B cell (primary cell): Measurements from ENCODE around the gene FMNL1.

ENCODE experiments used
- EZH2 ChIP-seq: IDR thresholded peaks from 2 replicates; pipeline ENCODE4 v1.6.1; 2012; ENCODE audit warnings: borderline replicate concordance, low read depth, mild to moderate bottlenecking, moderate library complexity, low read length; ENCODE audit not compliant: insufficient read depth, poor library complexity, severe bottlenecking
- TF ChIP-seq, protein P1 (sequence below): fragments of 200-600 bp; IDR thresholded peaks from one replicate; pipeline ENCODE4 v1.8.0; 2022; ENCODE audit warnings: antibody characterized with exemption, mild to moderate bottlenecking

DNA sequence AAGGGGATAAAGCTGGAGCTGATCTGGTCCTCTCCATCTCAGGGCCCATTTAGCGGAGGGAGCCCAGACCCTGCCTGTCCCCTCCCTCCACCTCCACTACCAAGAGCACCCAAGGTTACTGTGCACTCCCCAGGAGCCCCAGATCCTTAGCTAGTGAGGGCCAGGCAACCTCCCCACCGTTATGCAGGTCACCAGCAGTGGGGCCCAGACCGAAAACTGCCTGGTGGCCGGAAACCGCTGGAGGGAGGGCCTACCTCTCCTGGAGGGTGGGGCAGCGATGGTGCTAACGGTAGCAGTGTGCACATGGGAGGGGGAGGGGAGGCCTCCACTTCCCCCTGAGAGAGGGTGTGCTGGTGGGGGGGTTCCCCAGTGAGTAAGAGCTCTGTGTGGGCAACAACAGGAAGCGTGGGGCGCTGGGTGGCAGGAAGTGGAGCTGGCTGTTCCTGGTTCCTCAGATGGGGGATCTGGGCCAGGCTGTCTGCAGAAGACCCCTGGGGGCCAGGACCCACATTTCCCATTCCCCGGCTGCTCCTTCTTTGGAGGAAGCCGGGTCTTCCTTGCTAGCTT is 4.4 kb downstream of the FMNL1 start:
- TF ChIP-seq, protein P1, sequence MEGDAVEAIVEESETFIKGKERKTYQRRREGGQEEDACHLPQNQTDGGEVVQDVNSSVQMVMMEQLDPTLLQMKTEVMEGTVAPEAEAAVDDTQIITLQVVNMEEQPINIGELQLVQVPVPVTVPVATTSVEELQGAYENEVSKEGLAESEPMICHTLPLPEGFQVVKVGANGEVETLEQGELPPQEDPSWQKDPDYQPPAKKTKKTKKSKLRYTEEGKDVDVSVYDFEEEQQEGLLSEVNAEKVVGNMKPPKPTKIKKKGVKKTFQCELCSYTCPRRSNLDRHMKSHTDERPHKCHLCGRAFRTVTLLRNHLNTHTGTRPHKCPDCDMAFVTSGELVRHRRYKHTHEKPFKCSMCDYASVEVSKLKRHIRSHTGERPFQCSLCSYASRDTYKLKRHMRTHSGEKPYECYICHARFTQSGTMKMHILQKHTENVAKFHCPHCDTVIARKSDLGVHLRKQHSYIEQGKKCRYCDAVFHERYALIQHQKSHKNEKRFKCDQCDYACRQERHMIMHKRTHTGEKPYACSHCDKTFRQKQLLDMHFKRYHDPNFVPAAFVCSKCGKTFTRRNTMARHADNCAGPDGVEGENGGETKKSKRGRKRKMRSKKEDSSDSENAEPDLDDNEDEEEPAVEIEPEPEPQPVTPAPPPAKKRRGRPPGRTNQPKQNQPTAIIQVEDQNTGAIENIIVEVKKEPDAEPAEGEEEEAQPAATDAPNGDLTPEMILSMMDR = no peak
- no peak for TF ChIP-seq EZH2
